ENCODE results near the gene COMMD9. TPM values are rescaled to one million over a fixed set of nuclear protein-coding genes. Genes with fewer than 3 reads are reported as not detected.

Gene COMMD9
- total and polyA plus RNA-seq, 2 of the 8 experiments (the other 6 are each of a cell fraction or from before 2014, with no cell fraction given): 42.5 to 49.1 TPM

DNA sequence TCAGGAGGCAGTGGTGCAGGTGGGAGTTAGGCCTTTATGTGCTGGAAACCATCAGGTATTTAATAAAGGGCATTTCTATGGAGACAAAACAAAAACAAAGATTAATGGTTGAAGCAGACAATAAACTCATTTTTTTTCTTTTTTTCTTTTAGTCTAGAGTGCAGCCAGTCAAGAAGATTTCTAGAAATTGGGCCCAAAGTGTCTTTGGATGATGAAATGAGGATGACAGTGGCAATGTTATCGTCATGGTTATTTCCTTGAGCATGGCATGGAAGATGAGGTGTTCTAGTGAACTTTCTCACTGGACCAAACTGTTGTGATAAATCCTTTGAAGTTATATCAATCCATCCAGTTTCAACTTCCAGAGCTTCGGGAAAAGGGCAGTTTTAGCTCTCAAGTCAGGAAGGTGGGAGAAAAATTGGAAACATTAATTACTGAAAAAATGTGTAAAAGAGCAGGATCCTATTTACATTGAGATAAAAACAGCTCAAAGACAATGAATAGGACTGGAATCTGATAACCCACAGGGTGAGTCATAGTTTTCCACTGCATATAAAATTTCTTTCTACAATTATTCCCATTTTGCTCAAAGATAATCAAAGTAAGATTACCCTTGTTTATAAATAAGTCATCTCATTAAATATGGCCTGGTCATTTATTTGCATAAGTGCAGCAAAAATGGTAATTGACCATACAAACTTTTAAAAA, 39.9 kb upstream of the COMMD9 start:
- TF ChIP-seq RFX5 (IDR thresholded peaks at IDR 0.05; ENCODE audit: borderline replicate concordance, low read depth, low read length): no peak
- no peak for TF ChIP-seq RAD21 (IDR thresholded peaks at IDR 0.05 in 1 of 2, conservative IDR thresholded peaks at IDR 0.05 in 1 of 2; ENCODE audit: low read depth in 2 of 2, low read length in 2 of 2)
- no peak for TF ChIP-seq SP1 (IDR thresholded peaks at IDR 0.05; ENCODE audit: low read depth, low read length)
- FAIRE-seq: no peak
- Histone ChIP-seq H2BK120ac (replicated peaks; ENCODE audit: low read depth, low read length) (no peak overlapping the region), H2BK20ac (ENCODE audit: low read length) (no peak overlapping the region), H4K5ac (ENCODE audit: insufficient read length, low read depth, low read length) (no peak overlapping the region), H4K91ac (replicated peaks; ENCODE audit: insufficient read length, low read length) (peak overlapping the region; percentile 13), H3K14ac (ENCODE audit: insufficient read length) (no peak overlapping the region), H4K8ac (ENCODE audit: extremely low read depth, insufficient read depth, low read length) (no peak overlapping the region), H3K4ac (replicated peaks; ENCODE audit: insufficient read length, low read depth, low read length) (no peak overlapping the region), H4K20me1 (replicated peaks in 1 of 2; ENCODE audit: control insufficient read depth in 1 of 2, insufficient read depth in 2 of 2, low read length in 2 of 2) (no peaks in the 10 kb centered on the region), H3K4me1 (replicated peaks in 1 of 4; ENCODE audit: control insufficient read depth in 3 of 4, insufficient read depth in 4 of 4, low read length in 3 of 4) (peaks cover 0 to 4% (median 1%) of the 10 kb centered on the region in 4 experiments; a peak in 3 of 7 replicates), H3K9me3 (ENCODE audit: insufficient read depth in 2 of 2, low read depth in 1 of 2, low read length in 1 of 2) (no peaks in the 10 kb centered on the region), H3K36me3 (ENCODE audit: control insufficient read depth in 2 of 4, insufficient read depth in 4 of 4, low read length in 3 of 4) (no peaks in the 10 kb centered on the region), H2BK15ac (ENCODE audit: low read length) (no peak overlapping the region), H3K4me3 (ENCODE audit: extremely low read depth in 1 of 4, insufficient read depth in 2 of 4, low read depth in 3 of 4, low read length in 4 of 4) (no peak overlapping the region), H2BK12ac (ENCODE audit: low read depth, low read length) (no peak overlapping the region), H3K4me2 (ENCODE audit: insufficient read depth in 1 of 2, low read depth in 2 of 2, low read length in 2 of 2) (no peak overlapping the region), H2AK5ac (ENCODE audit: low read depth, low read length) (no peak overlapping the region), H2BK5ac (ENCODE audit: low read depth, low read length) (no peak overlapping the region), H3K23me2 (ENCODE audit: low read depth, low read length) (no peaks in the 10 kb centered on the region; the same call in 1 of the 2 replicates), H3K79me1 (ENCODE audit: low read depth, low read length) (no peaks in the 10 kb centered on the region), H3K27ac (ENCODE audit: low read depth, low read length) (no peak overlapping the region), H3K27me3 (replicated peaks in 1 of 4; ENCODE audit: control insufficient read depth in 3 of 4, extremely low read depth in 1 of 4, insufficient read depth in 3 of 4, low read length in 3 of 4) (no peaks in the 10 kb centered on the region), H3K23ac (ENCODE audit: insufficient read length) (no peak overlapping the region), H3K79me2 (ENCODE audit: control insufficient read depth in 1 of 2, insufficient read depth in 2 of 2, low read length in 2 of 2) (no peaks in the 10 kb centered on the region), H3K9ac (replicated peaks in 1 of 4; ENCODE audit: extremely low read depth in 1 of 4, low read depth in 3 of 4, low read length in 3 of 4) (no peak overlapping the region), H3K18ac (ENCODE audit: extremely low read depth, low read length) (no peak overlapping the region), H2AFZ (ENCODE audit: low read length) (no peak overlapping the region), H3K56ac (replicated peaks; ENCODE audit: insufficient read length, low read depth, low read length) (no peak overlapping the region)
- POLR2A ChIA-PET (ENCODE audit: partially characterized antibody): no interaction called here
- 83% methylated on average over 2 of the region's 2 CpGs; no CpG with 5 or more reads in 1 of the 2 experiments for WGBS, 2 experiments (ENCODE audit: extremely low coverage in 1 of 2, insufficient coverage in 1 of 2, insufficient read length in 1 of 2, insufficient replicate concordance in 2 of 2, low coverage in 1 of 2, low lambda C conversion rate in 2 of 2, missing lambda C conversion rate in 1 of 2)
- CTCF ChIA-PET (ENCODE audit: partially characterized antibody): no interaction called here
- no peak for DNase-seq (ENCODE audit: low read depth in 1 of 2, low spot score in 2 of 2)

Data from H1 (cell line).